Measurements from ENCODE around the gene ARHGAP25. TPM values are rescaled to one million over a fixed set of nuclear protein-coding genes. Genes with fewer than 3 reads are reported as not detected.

The ARHGAP25 gene
- total and polyA plus RNA-seq, 4 donors = 17.1 to 43.0 (median 22.6) TPM

- Histone ChIP-seq H3K4me1 (ENCODE audit: control insufficient read depth in 5 of 5, insufficient read depth in 5 of 5, low read length in 5 of 5) (peaks cover 0 to 15% (median 9%) of the 10 kb centered on the region in 5 donors), H3K9me3 (ENCODE audit: control insufficient read depth in 4 of 4, insufficient read depth in 3 of 4, low read length in 3 of 4) (no peaks in the 10 kb centered on the region), H3K27me3 (ENCODE audit: control insufficient read depth in 3 of 3, insufficient read depth in 3 of 3, low read length in 2 of 3) (no peaks in the 10 kb centered on the region), H3K36me3 (ENCODE audit: control insufficient read depth in 4 of 4, insufficient read depth in 4 of 4, low read length in 4 of 4) (no peaks in the 10 kb centered on the region), H3K4me3 (no peak overlapping the region), H3K9ac (ENCODE audit: insufficient read depth in 1 of 2, low read length in 2 of 2) (no peak overlapping the region), H3K27ac (ENCODE audit: low read depth in 1 of 2, low read length in 1 of 2) (peak overlapping the region in 1 of 2 donors; percentile 83)
- ATAC-seq (ENCODE audit: insufficient read depth, low FRiP score) (no peak), DNase-seq (no peak)
- TF ChIP-seq CTCF (IDR thresholded peaks at IDR 0.05; ENCODE audit: control extremely low read depth, extremely low read depth) = no peak
- 57 to 79% methylated on average over 6 of the region's 6 CpGs for WGBS, 2 donors
Measured at GRCh38 chr2:68834737-68835376, 100.2 kb downstream of the ARHGAP25 start.

- H3K27ac ChIP-seq (ENCODE audit: low read depth in 1 of 2, low read length in 1 of 2) = peak overlapping the region in 1 of 2 donors; percentile 11
- no peaks in the 10 kb centered on the region for H3K9me3 ChIP-seq (ENCODE audit: control insufficient read depth in 4 of 4, insufficient read depth in 3 of 4, low read length in 3 of 4)
- no peak for TF ChIP-seq CTCF (IDR thresholded peaks at IDR 0.05; ENCODE audit: control extremely low read depth, extremely low read depth)
- no peak overlapping the region for H3K4me3 ChIP-seq
- H3K27me3 ChIP-seq (ENCODE audit: control insufficient read depth in 3 of 3, insufficient read depth in 3 of 3, low read length in 2 of 3) = no peaks in the 10 kb centered on the region
- no peaks in the 10 kb centered on the region for H3K36me3 ChIP-seq (ENCODE audit: control insufficient read depth in 4 of 4, insufficient read depth in 4 of 4, low read length in 4 of 4)
- H3K9ac ChIP-seq (ENCODE audit: insufficient read depth in 1 of 2, low read length in 2 of 2) = no peak overlapping the region
- WGBS, 2 donors = 42 to 69% methylated on average over 1 of the region's 1 CpG
- peaks cover 0 to 15% (median 6%) of the 10 kb centered on the region in 5 donors for H3K4me1 ChIP-seq (ENCODE audit: control insufficient read depth in 5 of 5, insufficient read depth in 5 of 5, low read length in 5 of 5)
- DNase-seq (no peak), ATAC-seq (ENCODE audit: insufficient read depth, low FRiP score) (no peak)
Measured at GRCh38 chr2:68835621-68836020, 101.0 kb downstream of the ARHGAP25 start.

- DNase-seq = peak in 2 of 3 donors; percentile 45 to 68
Measured at GRCh38 chr2:68837164-68837860, 102.7 kb downstream of the ARHGAP25 start.

More at GRCh38 chr2:68837164-68837860, 102.7 kb downstream of the ARHGAP25 start:
- Histone ChIP-seq H3K4me3 (no peak overlapping the region), H3K27me3 (ENCODE audit: control insufficient read depth in 3 of 3, insufficient read depth in 3 of 3, low read length in 2 of 3) (no peaks in the 10 kb centered on the region), H3K9ac (ENCODE audit: insufficient read depth in 1 of 2, low read length in 2 of 2) (no peak overlapping the region), H3K9me3 (ENCODE audit: control insufficient read depth in 4 of 4, insufficient read depth in 3 of 4, low read length in 3 of 4) (no peaks in the 10 kb centered on the region), H3K27ac (ENCODE audit: low read depth in 1 of 2, low read length in 1 of 2) (peak overlapping the region in 1 of 2 donors; percentile 48), H3K36me3 (ENCODE audit: control insufficient read depth in 4 of 4, insufficient read depth in 4 of 4, low read length in 4 of 4) (no peaks in the 10 kb centered on the region), H3K4me1 (ENCODE audit: control insufficient read depth in 5 of 5, insufficient read depth in 5 of 5, low read length in 5 of 5) (peaks cover 0 to 8% (median 2%) of the 10 kb centered on the region in 5 donors)
- peak; percentile 76 for ATAC-seq (ENCODE audit: insufficient read depth, low FRiP score)
- WGBS, 2 donors = 47 to 48% methylated on average over 15 of the region's 15 CpGs
- peak; percentile 68 for TF ChIP-seq CTCF (IDR thresholded peaks at IDR 0.05; ENCODE audit: control extremely low read depth, extremely low read depth)

All from lung (tissue), 12 donors.